GM12865 (cell line): Measurements from ENCODE around the gene LGR5.
"Not testable (repeated sequence)": the region's sequence is repeated elsewhere in the genome, so short reads cannot be mapped to it uniquely, and the experiment has no call there.

Experiments
- DNase-seq: peaks from one replicate; pipeline ENCODE4 v3.0.0; 2010; ENCODE audit warnings: low read depth
- H3K4me3 ChIP-seq: 2 replicates; pipeline ENCODE4 v1.5.1; 2011; ENCODE audit warnings: mild to moderate bottlenecking, low read depth, low read length, control low read depth
- TF ChIP-seq, protein P1 (sequence below): IDR thresholded peaks from 2 replicates; pipeline ENCODE4 v1.5.1; 2011; ENCODE audit warnings: low read length, control low read depth, low read depth, inconsistent platforms; ENCODE audit not compliant: insufficient read depth; ENCODE audit errors: missing control alignments

LGR5 gene

GRCh38 chr12:71566655-71567054, 127.1 kb downstream of the LGR5 start:
- DNase-seq: no peak
- H3K4me3 ChIP-seq: no peak overlapping the region
- TF ChIP-seq, protein P1, sequence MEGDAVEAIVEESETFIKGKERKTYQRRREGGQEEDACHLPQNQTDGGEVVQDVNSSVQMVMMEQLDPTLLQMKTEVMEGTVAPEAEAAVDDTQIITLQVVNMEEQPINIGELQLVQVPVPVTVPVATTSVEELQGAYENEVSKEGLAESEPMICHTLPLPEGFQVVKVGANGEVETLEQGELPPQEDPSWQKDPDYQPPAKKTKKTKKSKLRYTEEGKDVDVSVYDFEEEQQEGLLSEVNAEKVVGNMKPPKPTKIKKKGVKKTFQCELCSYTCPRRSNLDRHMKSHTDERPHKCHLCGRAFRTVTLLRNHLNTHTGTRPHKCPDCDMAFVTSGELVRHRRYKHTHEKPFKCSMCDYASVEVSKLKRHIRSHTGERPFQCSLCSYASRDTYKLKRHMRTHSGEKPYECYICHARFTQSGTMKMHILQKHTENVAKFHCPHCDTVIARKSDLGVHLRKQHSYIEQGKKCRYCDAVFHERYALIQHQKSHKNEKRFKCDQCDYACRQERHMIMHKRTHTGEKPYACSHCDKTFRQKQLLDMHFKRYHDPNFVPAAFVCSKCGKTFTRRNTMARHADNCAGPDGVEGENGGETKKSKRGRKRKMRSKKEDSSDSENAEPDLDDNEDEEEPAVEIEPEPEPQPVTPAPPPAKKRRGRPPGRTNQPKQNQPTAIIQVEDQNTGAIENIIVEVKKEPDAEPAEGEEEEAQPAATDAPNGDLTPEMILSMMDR: no peak

DNA sequence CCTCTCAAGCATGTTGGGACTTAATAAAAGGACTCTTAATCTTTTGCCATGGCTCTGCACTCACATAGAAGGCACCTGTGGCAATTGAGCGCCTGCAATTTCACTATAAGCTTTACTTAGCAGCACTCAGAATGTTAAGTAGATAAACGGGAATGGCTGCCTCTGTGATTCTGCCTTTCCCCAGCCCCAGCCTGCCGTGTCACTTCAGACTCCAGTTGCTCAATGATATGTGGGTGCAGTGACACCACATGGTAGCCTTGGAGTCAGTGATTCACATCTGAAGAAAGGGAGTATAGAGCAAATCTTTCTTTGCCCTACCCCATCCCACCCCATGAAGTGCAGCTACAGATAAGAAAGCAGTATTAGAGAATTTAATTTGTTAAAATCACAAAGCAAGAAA, 127.9 kb downstream of the LGR5 start:
- H3K4me3 ChIP-seq: no peak overlapping the region
- DNase-seq: no peak
- TF ChIP-seq, protein P1: no peak

DNA sequence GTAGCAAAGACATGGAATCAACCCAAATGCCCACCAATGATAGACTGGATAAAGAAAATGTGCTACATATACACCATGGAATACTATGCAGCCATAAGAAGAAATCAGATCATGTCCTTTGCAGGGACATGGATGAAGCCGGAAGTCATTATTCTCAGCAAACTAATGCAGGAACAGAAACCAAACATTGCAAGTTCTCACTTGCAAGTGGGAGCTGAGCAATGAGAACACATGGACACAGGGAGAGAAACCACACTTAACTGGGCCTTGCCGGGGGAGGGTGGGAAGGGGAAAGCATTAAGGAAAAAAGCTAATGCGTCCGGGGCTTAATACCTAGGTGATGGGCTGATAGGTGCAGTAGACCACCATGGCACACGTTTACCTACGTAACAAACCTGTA, 130.3 kb downstream of the LGR5 start:
- DNase-seq, H3K4me3 ChIP-seq: not testable (repeated sequence)

GRCh38 chr12:71576496-71576895, 136.9 kb downstream of the LGR5 start:
- DNase-seq: no peak
- H3K4me3 ChIP-seq: no peak overlapping the region
- TF ChIP-seq, protein P1: no peak

DNA sequence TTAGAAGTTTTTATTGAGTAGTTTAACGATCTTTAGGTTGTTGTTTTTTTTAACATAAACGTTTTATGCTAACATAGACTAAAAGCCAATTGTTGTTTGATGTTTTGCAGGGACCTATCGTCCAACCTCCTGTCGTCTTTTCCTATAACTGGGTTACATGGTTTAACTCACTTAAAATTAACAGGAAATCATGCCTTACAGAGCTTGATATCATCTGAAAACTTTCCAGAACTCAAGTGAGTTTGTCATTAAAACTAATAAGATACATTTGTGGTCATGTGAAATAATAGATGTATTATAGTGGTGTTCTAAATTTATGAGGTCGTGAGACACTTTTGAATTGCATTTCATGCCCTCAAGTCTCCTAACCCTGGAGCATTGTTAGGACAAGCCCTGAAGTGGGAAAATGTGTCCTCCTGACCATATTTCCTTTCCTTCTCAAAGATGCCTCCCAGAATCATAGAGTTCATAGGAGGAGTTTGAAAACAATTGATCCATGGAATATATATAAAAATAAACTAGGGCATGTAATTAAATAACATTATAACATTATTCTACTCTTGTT, 139.2 kb downstream of the LGR5 start:
- TF ChIP-seq, protein P1: no peak
- H3K4me3 ChIP-seq: no peak overlapping the region
- no peak for DNase-seq

DNA sequence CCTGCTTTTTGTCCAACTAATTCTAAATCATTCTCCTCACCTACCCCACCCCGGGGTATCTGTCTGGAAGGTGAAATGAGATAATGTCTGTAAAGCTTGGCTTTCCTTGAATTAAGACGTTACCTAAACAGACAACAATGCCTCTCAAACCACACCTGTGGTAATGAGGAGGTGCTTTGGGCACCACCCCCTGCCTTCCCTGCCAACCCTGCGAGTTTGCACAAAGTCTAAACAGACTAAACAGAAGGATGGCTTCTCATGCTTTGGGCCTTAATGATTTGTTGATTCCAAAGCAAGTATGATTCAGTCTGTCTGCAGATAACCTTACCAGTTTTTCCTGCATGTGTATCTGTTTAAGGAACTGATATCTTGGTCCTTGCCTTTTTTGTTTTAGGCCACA, 141.6 kb downstream of the LGR5 start:
- TF ChIP-seq, protein P1: no peak
- no peak overlapping the region for H3K4me3 ChIP-seq
- DNase-seq: no peak

GRCh38 chr12:71582925-71583324, 143.3 kb downstream of the LGR5 start:
- no peak for DNase-seq
- H3K4me3 ChIP-seq: no peak overlapping the region
- TF ChIP-seq, protein P1: no peak

DNA sequence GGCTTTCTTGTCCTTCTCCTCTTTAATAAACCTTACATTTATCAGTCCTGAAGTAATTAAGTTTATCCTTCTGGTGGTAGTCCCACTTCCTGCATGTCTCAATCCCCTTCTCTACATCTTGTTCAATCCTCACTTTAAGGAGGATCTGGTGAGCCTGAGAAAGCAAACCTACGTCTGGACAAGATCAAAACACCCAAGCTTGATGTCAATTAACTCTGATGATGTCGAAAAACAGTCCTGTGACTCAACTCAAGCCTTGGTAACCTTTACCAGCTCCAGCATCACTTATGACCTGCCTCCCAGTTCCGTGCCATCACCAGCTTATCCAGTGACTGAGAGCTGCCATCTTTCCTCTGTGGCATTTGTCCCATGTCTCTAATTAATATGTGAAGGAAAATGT, 144.8 kb downstream of the LGR5 start:
- DNase-seq: no peak
- TF ChIP-seq, protein P1: no peak
- no peak overlapping the region for H3K4me3 ChIP-seq
